SK-N-SH (cell line): ENCODE data around the gene LRFN4. TPM values are rescaled to one million over a fixed set of nuclear protein-coding genes. Genes with fewer than 3 reads are reported as not detected.

ENCODE experiments used
- CTCF ChIA-PET: fragments of 300-600, 350-600 bp; formaldehyde crosslinking; extraction: SDS; loops from one replicate; lab custom pipeline; 2021; lab: Yijun Ruan, JAX
- POLR2A ChIA-PET: fragments of 350-600 bp; sonication (Branson Sonifier 250); formaldehyde crosslinking; extraction: SDS; loops from one replicate; lab custom pipeline; 2020; ENCODE audit warnings: antibody characterized with exemption, inconsistent platforms; lab: Yijun Ruan, JAX
- DNase-seq: peaks from one replicate; pipeline ENCODE4 v3.0.0; 2012
- H2AFZ ChIP-seq: fragments of 200-600 bp; sonication (generic); 2 replicates; pipeline ENCODE4 v1.8.1; 2016; ENCODE audit warnings: antibody characterized with exemption, mild to moderate bottlenecking, low read depth
- H3F3A ChIP-seq: fragments of 200-600 bp; sonication (generic); replicated peaks from 2 replicates; pipeline ENCODE3; 2016; ENCODE audit warnings: antibody characterized with exemption, mild to moderate bottlenecking; ENCODE audit not compliant: insufficient read depth
- H3K27ac ChIP-seq, 2 experiments: fragments of 200-500 bp in 1 of 2; fragments of 200-600 bp in 1 of 2; sonication (Bioruptor generic) in 1 of 2; sonication (generic), shearing (Covaris generic) in 1 of 2; 2 replicates each; pipeline versions ENCODE4 v1.5.1 to v1.6.1; 2014 to 2016; ENCODE audit warnings: low read depth in 2 of 2, inconsistent platforms in 1 of 2, low read length in 1 of 2, mild to moderate bottlenecking in 1 of 2, mixed read lengths in 1 of 2
- H3K27me3 ChIP-seq: fragments of 200-600 bp; sonication (generic), shearing (Covaris generic); 2 replicates; pipeline ENCODE4 v1.6.1; 2016; ENCODE audit warnings: mixed run types; ENCODE audit not compliant: insufficient read depth
- H3K36me3 ChIP-seq, 2 experiments: fragments of 200-500 bp in 1 of 2; fragments of 200-600 bp in 1 of 2; sonication (Bioruptor generic) in 1 of 2; sonication (generic) in 1 of 2; replicated peaks in 1 of 2; 2 replicates each; pipeline versions ENCODE3 to v1.5.1; 2014 to 2016; ENCODE audit warnings: low read length in 1 of 2, mild to moderate bottlenecking in 1 of 2; ENCODE audit not compliant: insufficient read depth in 2 of 2, control insufficient read depth in 1 of 2
- H3K4me1 ChIP-seq, 2 experiments: fragments of 200-500 bp in 1 of 2; fragments of 200-600 bp in 1 of 2; sonication (Bioruptor generic) in 1 of 2; sonication (generic), shearing (Covaris generic) in 1 of 2; 2 replicates each; pipeline versions ENCODE4 v1.5.1 to v1.6.1; 2014 to 2016; ENCODE audit warnings: low read depth in 1 of 2, low read length in 1 of 2, mixed run types in 1 of 2; ENCODE audit not compliant: insufficient read depth in 2 of 2, control insufficient read depth in 1 of 2
- H3K4me2 ChIP-seq: fragments of 200-600 bp; sonication (generic), shearing (Covaris generic); 2 replicates; pipeline ENCODE4 v1.6.1; 2017; ENCODE audit warnings: mixed run types
- H3K4me3 ChIP-seq, 2 experiments: fragments of 200-500 bp in 1 of 2; fragments of 200-600 bp in 1 of 2; sonication (Bioruptor generic) in 1 of 2; sonication (generic), shearing (Covaris generic) in 1 of 2; 2 replicates each; pipeline versions ENCODE4 v1.5.1 to v1.8.1; 2014 to 2016; ENCODE audit warnings: low read depth in 2 of 2, inconsistent platforms in 1 of 2, low read length in 1 of 2, mild to moderate bottlenecking in 1 of 2, mixed read lengths in 1 of 2, moderate library complexity in 1 of 2
- H3K79me2 ChIP-seq: fragments of 200-600 bp; sonication (generic); 2 replicates; pipeline ENCODE4 v1.8.1; 2017; ENCODE audit warnings: mild to moderate bottlenecking; ENCODE audit not compliant: insufficient read depth
- H3K9ac ChIP-seq: fragments of 200-600 bp; sonication (generic); 2 replicates; pipeline ENCODE4 v1.6.1; 2017; ENCODE audit warnings: mixed run types
- H3K9me2 ChIP-seq: fragments of 200-600 bp; sonication (generic); 2 replicates; pipeline ENCODE4 v1.6.1; 2017; ENCODE audit warnings: mixed run types
- H3K9me3 ChIP-seq: fragments of 200-600 bp; sonication (generic); 2 replicates; pipeline ENCODE4 v1.6.1; 2017; ENCODE audit warnings: mixed run types, mild to moderate bottlenecking, moderate library complexity
- H4K20me1 ChIP-seq: fragments of 200-600 bp; sonication (generic); 2 replicates; pipeline ENCODE4 v1.6.1; 2017; ENCODE audit warnings: mild to moderate bottlenecking, mixed run types; ENCODE audit not compliant: insufficient read depth
- CHD2 ChIP-seq: fragments of 150-350 bp; IDR thresholded peaks from 2 replicates; pipeline ENCODE4 v1.6.1; 2018; ENCODE audit warnings: low read length; ENCODE audit not compliant: partially characterized antibody
- FOXM1 ChIP-seq: IDR thresholded peaks from 2 replicates; pipeline ENCODE4 v1.4.0; 2012; ENCODE audit warnings: low read depth, mild to moderate bottlenecking
- MAX ChIP-seq: IDR thresholded peaks from 2 replicates; pipeline ENCODE4 v1.4.0; 2012; ENCODE audit warnings: low read depth
- MXI1 ChIP-seq: IDR thresholded peaks from 2 replicates; pipeline ENCODE4 v1.6.1; 2012; ENCODE audit warnings: mild to moderate bottlenecking, low read depth, low read length, improper control_type of control experiment
- NFIC ChIP-seq: IDR thresholded peaks from 2 replicates; pipeline ENCODE4 v1.4.0; 2012; ENCODE audit warnings: borderline replicate concordance
- PBX3 ChIP-seq: IDR thresholded peaks from 2 replicates; pipeline ENCODE4; 2012
- REST ChIP-seq: IDR thresholded peaks from 2 replicates; pipeline ENCODE4 v1.6.1; 2012; ENCODE audit warnings: mild to moderate bottlenecking, low read depth, low read length, moderate library complexity
- SIN3A ChIP-seq: IDR thresholded peaks from 2 replicates; pipeline ENCODE4 v1.6.1; 2012; ENCODE audit warnings: low read depth, mild to moderate bottlenecking, low read length, moderate library complexity, borderline replicate concordance
- SMC3 ChIP-seq: IDR thresholded peaks from 2 replicates; pipeline ENCODE4 v1.6.1; 2012; ENCODE audit warnings: low read depth, low read length, improper control_type of control experiment
- TCF12 ChIP-seq: IDR thresholded peaks from 2 replicates; pipeline ENCODE4 v1.4.0; 2012
- USF1 ChIP-seq: IDR thresholded peaks from 2 replicates; pipeline ENCODE4 v1.4.0; 2012; ENCODE audit warnings: low read depth, borderline replicate concordance
- WGBS: methylation state at CpG from one replicate; pipeline ENCODE4 v1.1.6; 2017; ENCODE audit warnings: low lambda C conversion rate; 5-methylcytosine and 5-hydroxymethylcytosine counted together
- polyA plus RNA-seq, 3 experiments: library from polyadenylated mRNA; depleted of rRNA; stranded (reverse); fragments of >200 nt; gene quantifications; 2 replicates each; pipeline ENCODE4 v1.2.3, GENCODE V29; 2012

LRFN4 gene
- 15.9 and 25.4 TPM in 2 replicates for polyA plus RNA-seq (2012; rRNA removed)
- polyA plus RNA-seq (2012; cell fraction: cytosol; rRNA removed) = 4.1 and 9.4 TPM in 2 replicates
- 35.8 and 37.4 TPM in 2 replicates for polyA plus RNA-seq (2012; cell fraction: nucleus; rRNA removed)

- Histone ChIP-seq H3K9ac (peak within 1 kb of the TSS; percentile 81), H3K9me2 (no peaks in the 10 kb centered on the region), H3K36me3 (peaks cover 0 to 2% of the 10 kb centered on the region in 2 experiments), H3K4me2 (peak within 1 kb of the TSS; percentile 91), H2AFZ (peak within 1 kb of the TSS; percentile 72; the same call in 1 of the 2 replicates), H3K27me3 (no peaks in the 10 kb centered on the region), H3K27ac (peak within 1 kb of the TSS; percentile 59 to 76), H3F3A (no peaks in the 10 kb centered on the region), H4K20me1 (no peaks in the 10 kb centered on the region), H3K79me2 (peaks cover 14% of the 10 kb centered on the region), H3K9me3 (no peaks in the 10 kb centered on the region), H3K4me1 (peaks cover 0 to 10% of the 10 kb centered on the region in 2 experiments; a peak in 2 of 4 replicates), H3K4me3 (peak within 1 kb of the TSS; percentile 81 to 83)
- 0% methylated on average over 14 of the region's 103 CpGs for WGBS
- DNase-seq = peak; percentile 90
- TF ChIP-seq REST = no peak
- TF ChIP-seq MXI1 = peak; percentile 77
- TF ChIP-seq NFIC = no peak
- peak; percentile 79 for TF ChIP-seq USF1
- TF ChIP-seq FOXM1 = no peak
- TF ChIP-seq MAX = peak; percentile 52; the same call in 1 of the 2 replicates
- TF ChIP-seq PBX3 = no peak
- no peak for TF ChIP-seq SMC3
- 0 out of 2 replicates have a peak, but pooled peaks have one; percentile 64 for TF ChIP-seq SIN3A
- no peak for TF ChIP-seq CHD2
- TF ChIP-seq TCF12 = no peak
- CTCF ChIA-PET = interaction anchor here (1.0 to 2.2 kb wide), 5 partner anchors 13 to 133 kb away, joined by 3 to 5 read pairs (median 3); partner anchors contain the start of gene RCE1
- POLR2A ChIA-PET = interaction anchor here (0.9 to 2.2 kb wide), 2 partner anchors 14 to 102 kb away, joined by 4 to 14 read pairs; partner anchors contain the start of genes PC and RCE1
These were observed at the start of gene LRFN4 for GRCh38 chr11:66856496-66857233. TSS of gene LRFN4 (plus strand) at chr11:66857064. CDS start at chr11:66857745, 681 bp downstream.
